ENCODE data around the gene MINK1.
A peak's percentile ranks its signal among the peaks of the same experiment; 100 is the strongest.

MINK1 gene

GRCh38 chr17:4944554-4945175 is 111.5 kb downstream of the MINK1 start:
- no peak overlapping the region for H3K4me3 ChIP-seq (ENCODE audit: low read depth, low read length)

GRCh38 chr17:4945176-4945943 is 112.2 kb downstream of the MINK1 start:
- Histone ChIP-seq H2AFZ (ENCODE audit: insufficient read depth, low read length, poor library complexity) (no peak overlapping the region), H3K36me3 (ENCODE audit: control insufficient read depth in 1 of 2, insufficient read depth in 2 of 2, low read length in 2 of 2) (peaks cover 37 to 49% of the 10 kb centered on the region in 2 experiments), H3K27me3 (ENCODE audit: insufficient read depth, low read length) (no peaks in the 10 kb centered on the region), H4K12ac (ENCODE audit: low read depth, low read length) (no peak overlapping the region), H3K18ac (ENCODE audit: low read length) (no peak overlapping the region), H3K27ac (ENCODE audit: low read depth, low read length) (peak overlapping the region; percentile 57), H2BK5ac (ENCODE audit: low read depth, low read length, poor library complexity) (no peak overlapping the region), H3K4me1 (ENCODE audit: control insufficient read depth in 1 of 2, insufficient read depth in 2 of 2, low read length in 2 of 2) (peaks cover 19 to 29% of the 10 kb centered on the region in 2 experiments), H2BK12ac (ENCODE audit: low read length) (no peak overlapping the region), H3K4ac (ENCODE audit: low read depth, low read length) (peak overlapping the region; percentile 71), H3K23ac (ENCODE audit: low read length) (no peak overlapping the region), H3K4me3 (ENCODE audit: low read depth, low read length) (no peak overlapping the region), H2AK5ac (ENCODE audit: low read length) (no peak overlapping the region), H4K91ac (ENCODE audit: low read depth, low read length) (no peak overlapping the region), H2BK120ac (ENCODE audit: insufficient read depth, low read length, poor library complexity) (no peak overlapping the region), H3K9me3 (ENCODE audit: insufficient read depth, low read depth, low read length) (peaks cover 1% of the 10 kb centered on the region), H3K79me1 (ENCODE audit: low read length) (peaks cover 32% of the 10 kb centered on the region), H3K4me2 (ENCODE audit: low read length) (peak overlapping the region; percentile 93), H3K9ac (ENCODE audit: low read length) (peak overlapping the region; percentile 2), H4K8ac (ENCODE audit: low read depth, low read length) (no peak overlapping the region), H3K79me2 (ENCODE audit: control insufficient read depth, insufficient read depth, low read length, poor library complexity) (peaks cover 31% of the 10 kb centered on the region), H3K14ac (ENCODE audit: low read length) (no peak overlapping the region)
- peak; percentile 92 for DNase-seq
- 100% methylated on average over 1 of the region's 7 CpGs for WGBS (ENCODE audit: extremely low coverage, insufficient coverage, insufficient read length)

More at GRCh38 chr17:4944554-4945175, 111.5 kb downstream of the MINK1 start:
- peak overlapping the region; percentile 9 for H4K8ac ChIP-seq (ENCODE audit: low read depth, low read length)
- H2BK12ac ChIP-seq (ENCODE audit: low read length): no peak overlapping the region
- no peak overlapping the region for H3K23ac ChIP-seq (ENCODE audit: low read length)
- H3K9ac ChIP-seq (ENCODE audit: low read length): no peak overlapping the region
- H2BK120ac ChIP-seq (ENCODE audit: insufficient read depth, low read length, poor library complexity): no peak overlapping the region
- peaks cover 30% of the 10 kb centered on the region for H3K79me1 ChIP-seq (ENCODE audit: low read length)
- peaks cover 27% of the 10 kb centered on the region for H3K79me2 ChIP-seq (ENCODE audit: control insufficient read depth, insufficient read depth, low read length, poor library complexity)
- peak overlapping the region; percentile 57 for H3K27ac ChIP-seq (ENCODE audit: low read depth, low read length)
- H3K4me2 ChIP-seq (ENCODE audit: low read length): peak overlapping the region; percentile 0
- H3K4ac ChIP-seq (ENCODE audit: low read depth, low read length): peak overlapping the region; percentile 4
- no peak overlapping the region for H3K14ac ChIP-seq (ENCODE audit: low read length)
- H4K12ac ChIP-seq (ENCODE audit: low read depth, low read length): no peak overlapping the region
- H3K9me3 ChIP-seq (ENCODE audit: insufficient read depth, low read depth, low read length): peaks cover 1% of the 10 kb centered on the region
- peaks cover 37 to 49% of the 10 kb centered on the region in 2 experiments for H3K36me3 ChIP-seq (ENCODE audit: control insufficient read depth in 1 of 2, insufficient read depth in 2 of 2, low read length in 2 of 2)
- no peak overlapping the region for H2AFZ ChIP-seq (ENCODE audit: insufficient read depth, low read length, poor library complexity)
- no peak for DNase-seq
- no peak overlapping the region for H2BK5ac ChIP-seq (ENCODE audit: low read depth, low read length, poor library complexity)
- H4K91ac ChIP-seq (ENCODE audit: low read depth, low read length): no peak overlapping the region
- no peak overlapping the region for H2AK5ac ChIP-seq (ENCODE audit: low read length)
- peak overlapping the region; percentile 47 for H3K18ac ChIP-seq (ENCODE audit: low read length)
- no peaks in the 10 kb centered on the region for H3K27me3 ChIP-seq (ENCODE audit: insufficient read depth, low read length)
- peaks cover 17 to 25% of the 10 kb centered on the region in 2 experiments for H3K4me1 ChIP-seq (ENCODE audit: control insufficient read depth in 1 of 2, insufficient read depth in 2 of 2, low read length in 2 of 2)
- WGBS (ENCODE audit: extremely low coverage, insufficient coverage, insufficient read length): no CpG with 5 or more reads among the region's 8 CpGs

GRCh38 chr17:4945944-4946280 is 112.8 kb downstream of the MINK1 start:
- Histone ChIP-seq H2BK12ac (ENCODE audit: low read length) (no peak overlapping the region), H3K79me2 (ENCODE audit: control insufficient read depth, insufficient read depth, low read length, poor library complexity) (peaks cover 27% of the 10 kb centered on the region), H3K14ac (ENCODE audit: low read length) (no peak overlapping the region), H3K23ac (ENCODE audit: low read length) (no peak overlapping the region), H3K36me3 (ENCODE audit: control insufficient read depth in 1 of 2, insufficient read depth in 2 of 2, low read length in 2 of 2) (peaks cover 37 to 49% of the 10 kb centered on the region in 2 experiments), H3K9ac (ENCODE audit: low read length) (no peak overlapping the region), H4K91ac (ENCODE audit: low read depth, low read length) (no peak overlapping the region), H3K4me1 (ENCODE audit: control insufficient read depth in 1 of 2, insufficient read depth in 2 of 2, low read length in 2 of 2) (peaks cover 24 to 34% of the 10 kb centered on the region in 2 experiments), H3K9me3 (ENCODE audit: insufficient read depth, low read depth, low read length) (peaks cover 1% of the 10 kb centered on the region), H3K27ac (ENCODE audit: low read depth, low read length) (peak overlapping the region; percentile 0), H2AK5ac (ENCODE audit: low read length) (no peak overlapping the region), H4K12ac (ENCODE audit: low read depth, low read length) (no peak overlapping the region), H2BK5ac (ENCODE audit: low read depth, low read length, poor library complexity) (no peak overlapping the region), H3K79me1 (ENCODE audit: low read length) (peaks cover 30% of the 10 kb centered on the region), H3K4me2 (ENCODE audit: low read length) (peak overlapping the region; percentile 93), H3K27me3 (ENCODE audit: insufficient read depth, low read length) (no peaks in the 10 kb centered on the region), H4K8ac (ENCODE audit: low read depth, low read length) (no peak overlapping the region), H3K18ac (ENCODE audit: low read length) (no peak overlapping the region), H2BK120ac (ENCODE audit: insufficient read depth, low read length, poor library complexity) (no peak overlapping the region), H3K4me3 (ENCODE audit: low read depth, low read length) (no peak overlapping the region), H3K4ac (ENCODE audit: low read depth, low read length) (peak overlapping the region; percentile 71), H2AFZ (ENCODE audit: insufficient read depth, low read length, poor library complexity) (no peak overlapping the region)
- WGBS (ENCODE audit: extremely low coverage, insufficient coverage, insufficient read length): no CpG with 5 or more reads among the region's 4 CpGs
- DNase-seq: no peak

GRCh38 chr17:4946312-4946976 is 113.3 kb downstream of the MINK1 start:
- no peak overlapping the region for H4K12ac ChIP-seq (ENCODE audit: low read depth, low read length)
- H3K18ac ChIP-seq (ENCODE audit: low read length): no peak overlapping the region
- H3K79me1 ChIP-seq (ENCODE audit: low read length): peaks cover 30% of the 10 kb centered on the region
- H3K14ac ChIP-seq (ENCODE audit: low read length): no peak overlapping the region
- H3K9ac ChIP-seq (ENCODE audit: low read length): peak overlapping the region; percentile 77
- peak overlapping the region; percentile 35 for H3K27ac ChIP-seq (ENCODE audit: low read depth, low read length)
- no peak overlapping the region for H2AFZ ChIP-seq (ENCODE audit: insufficient read depth, low read length, poor library complexity)
- peaks cover 26% of the 10 kb centered on the region for H3K79me2 ChIP-seq (ENCODE audit: control insufficient read depth, insufficient read depth, low read length, poor library complexity)
- H3K4me1 ChIP-seq (ENCODE audit: control insufficient read depth in 1 of 2, insufficient read depth in 2 of 2, low read length in 2 of 2): peaks cover 28 to 37% of the 10 kb centered on the region in 2 experiments
- DNase-seq: peak in 1 of 2 donors; percentile 16
- peak overlapping the region; percentile 93 for H3K4me2 ChIP-seq (ENCODE audit: low read length)
- H2BK120ac ChIP-seq (ENCODE audit: insufficient read depth, low read length, poor library complexity): no peak overlapping the region
- no peaks in the 10 kb centered on the region for H3K27me3 ChIP-seq (ENCODE audit: insufficient read depth, low read length)
- H3K9me3 ChIP-seq (ENCODE audit: insufficient read depth, low read depth, low read length): peaks cover 1% of the 10 kb centered on the region
- peak overlapping the region; percentile 71 for H3K4ac ChIP-seq (ENCODE audit: low read depth, low read length)
- peaks cover 37 to 49% of the 10 kb centered on the region in 2 experiments for H3K36me3 ChIP-seq (ENCODE audit: control insufficient read depth in 1 of 2, insufficient read depth in 2 of 2, low read length in 2 of 2)
- WGBS (ENCODE audit: extremely low coverage, insufficient coverage, insufficient read length): no CpG with 5 or more reads among the region's 16 CpGs
- H2BK5ac ChIP-seq (ENCODE audit: low read depth, low read length, poor library complexity): no peak overlapping the region
- H3K23ac ChIP-seq (ENCODE audit: low read length): no peak overlapping the region
- H4K91ac ChIP-seq (ENCODE audit: low read depth, low read length): no peak overlapping the region
- H2BK12ac ChIP-seq (ENCODE audit: low read length): no peak overlapping the region
- no peak overlapping the region for H4K8ac ChIP-seq (ENCODE audit: low read depth, low read length)
- no peak overlapping the region for H2AK5ac ChIP-seq (ENCODE audit: low read length)
- peak overlapping the region; percentile 64 for H3K4me3 ChIP-seq (ENCODE audit: low read depth, low read length)

All from trophoblast cell (in vitro differentiated cells and primary cell).